ENCODE measurements around the gene RAB12.

DNA sequence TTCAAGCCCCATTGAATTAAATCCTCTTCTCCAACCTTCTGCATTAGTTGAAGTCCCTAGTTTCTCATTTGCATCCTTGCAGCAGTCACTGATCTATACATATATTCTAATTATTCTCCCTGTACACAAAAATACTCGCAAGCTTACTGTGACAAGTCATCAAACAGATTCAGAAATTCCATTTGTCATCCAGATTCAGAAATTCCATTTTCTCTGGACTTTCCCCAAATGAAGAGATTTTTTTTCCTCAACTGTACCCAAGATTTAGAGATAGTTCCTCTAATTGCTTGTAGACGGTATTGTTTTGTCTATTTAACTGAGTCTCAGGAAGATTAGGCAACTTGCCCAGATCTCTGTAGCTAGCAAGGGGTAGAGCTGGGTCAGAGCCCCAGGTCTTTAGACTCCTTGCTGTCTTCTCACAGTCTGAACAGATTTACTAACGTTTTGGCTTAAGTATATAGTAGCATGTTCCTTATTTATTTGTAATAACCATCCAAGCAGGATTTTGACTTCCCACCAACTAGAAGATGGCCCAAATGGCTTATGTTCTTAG lies 34.2 kb downstream of the RAB12 start:
- TF ChIP-seq, protein P1, sequence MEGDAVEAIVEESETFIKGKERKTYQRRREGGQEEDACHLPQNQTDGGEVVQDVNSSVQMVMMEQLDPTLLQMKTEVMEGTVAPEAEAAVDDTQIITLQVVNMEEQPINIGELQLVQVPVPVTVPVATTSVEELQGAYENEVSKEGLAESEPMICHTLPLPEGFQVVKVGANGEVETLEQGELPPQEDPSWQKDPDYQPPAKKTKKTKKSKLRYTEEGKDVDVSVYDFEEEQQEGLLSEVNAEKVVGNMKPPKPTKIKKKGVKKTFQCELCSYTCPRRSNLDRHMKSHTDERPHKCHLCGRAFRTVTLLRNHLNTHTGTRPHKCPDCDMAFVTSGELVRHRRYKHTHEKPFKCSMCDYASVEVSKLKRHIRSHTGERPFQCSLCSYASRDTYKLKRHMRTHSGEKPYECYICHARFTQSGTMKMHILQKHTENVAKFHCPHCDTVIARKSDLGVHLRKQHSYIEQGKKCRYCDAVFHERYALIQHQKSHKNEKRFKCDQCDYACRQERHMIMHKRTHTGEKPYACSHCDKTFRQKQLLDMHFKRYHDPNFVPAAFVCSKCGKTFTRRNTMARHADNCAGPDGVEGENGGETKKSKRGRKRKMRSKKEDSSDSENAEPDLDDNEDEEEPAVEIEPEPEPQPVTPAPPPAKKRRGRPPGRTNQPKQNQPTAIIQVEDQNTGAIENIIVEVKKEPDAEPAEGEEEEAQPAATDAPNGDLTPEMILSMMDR (IDR thresholded peaks at IDR 0.05): no peak
- no peak for TF ChIP-seq EZH2 (IDR thresholded peaks at IDR 0.05)
- no peak for TF ChIP-seq EZH2phosphoT487 (IDR thresholded peaks at IDR 0.05)

All from neural progenitor cell (in vitro differentiated cells).